H9 (cell line): ENCODE data around the gene GRM1. TPM values are rescaled to one million over a fixed set of nuclear protein-coding genes. Genes with fewer than 3 reads are reported as not detected.

ENCODE experiments used
- DNase-seq: peaks from one replicate; pipeline ENCODE4 v3.0.0-alpha.2; 2017
- H2AFZ ChIP-seq: one replicate; pipeline ENCODE4 v1.6.1; 2013; ENCODE audit warnings: mild to moderate bottlenecking, low read length, control low read depth, moderate library complexity
- H2AK5ac ChIP-seq: 2 replicates; pipeline ENCODE4 v1.6.1; 2013; ENCODE audit warnings: low read length, control low read depth, mixed read lengths; ENCODE audit not compliant: insufficient read length
- H2BK120ac ChIP-seq: one replicate; pipeline ENCODE4 v1.6.1; 2013; ENCODE audit warnings: low read depth, mild to moderate bottlenecking, low read length, control low read depth, inconsistent platforms; ENCODE audit not compliant: poor library complexity, severe bottlenecking
- H2BK12ac ChIP-seq: 2 replicates; pipeline ENCODE4 v1.6.1; 2013; ENCODE audit warnings: low read length, control low read depth, mixed read lengths, low read depth; ENCODE audit not compliant: insufficient read length
- H2BK15ac ChIP-seq: 2 replicates; pipeline ENCODE4 v1.6.1; 2013; ENCODE audit warnings: low read depth, low read length, control low read depth
- H2BK20ac ChIP-seq: one replicate; pipeline ENCODE4 v1.6.1; 2013; ENCODE audit warnings: low read depth, mild to moderate bottlenecking, low read length, control low read depth, inconsistent platforms; ENCODE audit not compliant: poor library complexity, severe bottlenecking
- H2BK5ac ChIP-seq: 2 replicates; pipeline ENCODE4 v1.6.1; 2013; ENCODE audit warnings: low read length, control low read depth, mixed read lengths; ENCODE audit not compliant: insufficient read length
- H3K14ac ChIP-seq: 2 replicates; pipeline ENCODE4 v1.6.1; 2013; ENCODE audit warnings: low read length, control low read depth; ENCODE audit not compliant: insufficient read depth
- H3K18ac ChIP-seq: 2 replicates; pipeline ENCODE4 v1.6.1; 2013; ENCODE audit warnings: low read depth, mild to moderate bottlenecking, mixed read lengths, low read length, control low read depth; ENCODE audit not compliant: insufficient read length
- H3K23ac ChIP-seq: 2 replicates; pipeline ENCODE4 v1.6.1; 2013; ENCODE audit warnings: low read length, control low read depth, mixed read lengths, low read depth; ENCODE audit not compliant: insufficient read length
- H3K23me2 ChIP-seq: 2 replicates; pipeline ENCODE4 v1.6.1; 2013; ENCODE audit warnings: low read depth, mild to moderate bottlenecking, mixed read lengths, low read length, control low read depth; ENCODE audit not compliant: insufficient read length, poor library complexity, severe bottlenecking
- H3K27ac ChIP-seq: 2 replicates; pipeline ENCODE4 v1.5.1; 2013; ENCODE audit warnings: low read length, control low read depth, mixed read lengths, low read depth; ENCODE audit not compliant: insufficient read length
- H3K27me3 ChIP-seq: 2 replicates; pipeline ENCODE4 v1.6.1; 2013; ENCODE audit warnings: low read length, control low read depth, inconsistent platforms; ENCODE audit not compliant: insufficient read depth
- H3K4ac ChIP-seq: 2 replicates; pipeline ENCODE4 v1.6.1; 2013; ENCODE audit warnings: low read depth, mild to moderate bottlenecking, control low read depth, inconsistent platforms, low read length, moderate library complexity
- H3K4me1 ChIP-seq: 2 replicates; pipeline ENCODE4 v1.6.1; 2013; ENCODE audit warnings: low read length, control low read depth, inconsistent platforms; ENCODE audit not compliant: insufficient read depth
- H3K4me2 ChIP-seq: 2 replicates; pipeline ENCODE4 v1.6.1; 2013; ENCODE audit warnings: low read length, control low read depth, mixed read lengths; ENCODE audit not compliant: insufficient read length, insufficient read depth
- H3K56ac ChIP-seq: 2 replicates; pipeline ENCODE4 v1.6.1; 2013; ENCODE audit warnings: low read depth, mild to moderate bottlenecking, mixed read lengths, low read length, control low read depth; ENCODE audit not compliant: insufficient read length
- H3K79me1 ChIP-seq: 2 replicates; pipeline ENCODE4 v1.6.1; 2013; ENCODE audit warnings: low read depth, mild to moderate bottlenecking, moderate library complexity, low read length, control low read depth, inconsistent platforms; ENCODE audit not compliant: insufficient read depth, poor library complexity, severe bottlenecking
- H3K79me2 ChIP-seq: 2 replicates; pipeline ENCODE4 v1.6.1; 2013; ENCODE audit warnings: low read length, control low read depth, inconsistent platforms; ENCODE audit not compliant: insufficient read depth
- H3K9ac ChIP-seq: 2 replicates; pipeline ENCODE4 v1.6.1; 2013; ENCODE audit warnings: low read length, control low read depth, mixed read lengths; ENCODE audit not compliant: insufficient read length; ENCODE audit errors: extremely low read depth
- H3K9me3 ChIP-seq: one replicate; pipeline ENCODE4 v1.6.1; 2013; ENCODE audit warnings: low read depth, low read length, inconsistent platforms; ENCODE audit not compliant: control insufficient read depth
- H3T11ph ChIP-seq: one replicate; pipeline ENCODE4 v1.6.1; 2013; ENCODE audit warnings: mild to moderate bottlenecking, low read length, control low read depth, inconsistent platforms
- H4K20me1 ChIP-seq: one replicate; pipeline ENCODE4 v1.6.1; 2013; ENCODE audit not compliant: control insufficient read depth, insufficient read length, insufficient read depth
- H4K5ac ChIP-seq: 2 replicates; pipeline ENCODE4 v1.6.1; 2013; ENCODE audit warnings: low read depth, mild to moderate bottlenecking, mixed read lengths, low read length, control low read depth; ENCODE audit not compliant: insufficient read length
- H4K8ac ChIP-seq: replicated peaks from 2 replicates; pipeline ENCODE4 v1.6.1; 2013; ENCODE audit warnings: low read length, control low read depth, mixed read lengths, low read depth; ENCODE audit not compliant: insufficient read length
- H4K91ac ChIP-seq: 2 replicates; pipeline ENCODE4 v1.6.1; 2013; ENCODE audit warnings: low read depth, mild to moderate bottlenecking, moderate library complexity, mixed read lengths, low read length, control low read depth; ENCODE audit not compliant: insufficient read length
- H3K27ac Mint-ChIP-seq, 3 experiments: 2 replicates in 2 of 3; 3 replicates in 1 of 3; pipeline ENCODE4 v1.8.0; 2020 to 2021; ENCODE audit warnings: mixed read lengths in 3 of 3, mild to moderate bottlenecking in 1 of 3, moderate library complexity in 1 of 3
- H3K27me3 Mint-ChIP-seq: 2 replicates; pipeline ENCODE4 v1.8.0; 2021; ENCODE audit warnings: low read depth, mild to moderate bottlenecking, moderate library complexity, mixed read lengths
- H3K36me3 Mint-ChIP-seq, 3 experiments: 2 replicates in 2 of 3; 3 replicates in 1 of 3; pipeline ENCODE4 v1.8.0; 2020 to 2021; ENCODE audit warnings: low read depth in 3 of 3, mixed read lengths in 3 of 3; ENCODE audit not compliant: insufficient read depth in 1 of 3
- H3K4me1 Mint-ChIP-seq, 2 experiments: 2 replicates each; pipeline ENCODE4 v1.8.0; 2020; ENCODE audit warnings: mixed read lengths in 2 of 2
- H3K4me3 Mint-ChIP-seq, 2 experiments: 2 replicates in 1 of 2; 3 replicates in 1 of 2; pipeline ENCODE4 v1.8.0; 2020 to 2021; ENCODE audit warnings: mild to moderate bottlenecking in 2 of 2, mixed read lengths in 2 of 2, moderate library complexity in 1 of 2
- H3K9me3 Mint-ChIP-seq, 2 experiments: 2 replicates in 1 of 2; 3 replicates in 1 of 2; pipeline ENCODE4 v1.8.0; 2020; ENCODE audit warnings: mild to moderate bottlenecking in 2 of 2, mixed read lengths in 2 of 2, moderate library complexity in 1 of 2
- WGBS: extraction: QIAGEN DNeasy Blood & Tissue Kit; methylation state at CpG from one replicate; pipeline ENCODE4 v1.1.7; 2013; ENCODE audit warnings: missing lambda C conversion rate, low lambda C conversion rate, mixed read lengths; ENCODE audit not compliant: insufficient read length; ENCODE audit errors: extremely low coverage; 5-methylcytosine and 5-hydroxymethylcytosine counted together
- total RNA-seq: library from RNA; stranded (reverse); gene quantifications from 2 replicates; pipeline ENCODE4 v1.2.1, GENCODE V29; 2021
- TF ChIP-seq, protein P1 (sequence below): fragments of 200-600 bp; sonication (generic); conservative IDR thresholded peaks from 3 replicates; pipeline ENCODE4 v1.8.0; 2021; ENCODE audit warnings: antibody characterized with exemption, mild to moderate bottlenecking

Gene GRM1
- total RNA-seq, 1 experiment from 2014 or later, result 0.39 TPM

DNA sequence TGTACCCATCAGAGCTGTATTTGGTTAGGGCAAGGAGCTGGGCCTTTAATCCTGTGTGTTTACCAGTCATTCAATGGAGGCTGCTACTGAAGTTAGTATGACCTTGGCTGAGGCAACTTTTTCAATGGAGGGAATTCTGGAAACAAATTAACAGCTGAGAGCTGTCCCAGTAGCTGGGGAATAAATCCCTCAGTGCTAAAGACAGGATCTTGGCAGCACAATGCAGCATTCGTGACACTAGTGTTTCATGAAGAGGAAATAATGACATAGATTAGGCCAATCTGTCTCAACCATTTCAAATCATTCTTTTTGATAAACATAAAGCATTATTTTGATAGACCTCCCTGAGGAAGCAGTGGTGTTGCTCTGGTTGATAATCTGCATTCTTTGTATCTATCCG is 42.9 kb downstream of the GRM1 start:
- H4K91ac ChIP-seq, result no peak overlapping the region
- no peak overlapping the region for H4K5ac ChIP-seq
- H3K27me3 Mint-ChIP-seq, result no peaks in the 10 kb centered on the region
- peaks cover 3 to 5% of the 10 kb centered on the region in 2 experiments; a peak in 3 of 4 replicates for H3K4me1 Mint-ChIP-seq
- H3K23ac ChIP-seq, result no peak overlapping the region
- H3K4me2 ChIP-seq, result no peak overlapping the region
- no peak overlapping the region for H3T11ph ChIP-seq
- H3K36me3 Mint-ChIP-seq, result no peaks in the 10 kb centered on the region
- no peak overlapping the region for H3K56ac ChIP-seq
- H2BK20ac ChIP-seq, result no peak overlapping the region
- no peaks in the 10 kb centered on the region for H3K23me2 ChIP-seq
- H3K9me3 ChIP-seq, result no peaks in the 10 kb centered on the region
- DNase-seq, result no peak
- peaks cover 0 to 3% of the 10 kb centered on the region in 2 experiments; a peak in 1 of 5 replicates for H3K9me3 Mint-ChIP-seq
- no peak overlapping the region for H3K14ac ChIP-seq
- TF ChIP-seq, protein P1, sequence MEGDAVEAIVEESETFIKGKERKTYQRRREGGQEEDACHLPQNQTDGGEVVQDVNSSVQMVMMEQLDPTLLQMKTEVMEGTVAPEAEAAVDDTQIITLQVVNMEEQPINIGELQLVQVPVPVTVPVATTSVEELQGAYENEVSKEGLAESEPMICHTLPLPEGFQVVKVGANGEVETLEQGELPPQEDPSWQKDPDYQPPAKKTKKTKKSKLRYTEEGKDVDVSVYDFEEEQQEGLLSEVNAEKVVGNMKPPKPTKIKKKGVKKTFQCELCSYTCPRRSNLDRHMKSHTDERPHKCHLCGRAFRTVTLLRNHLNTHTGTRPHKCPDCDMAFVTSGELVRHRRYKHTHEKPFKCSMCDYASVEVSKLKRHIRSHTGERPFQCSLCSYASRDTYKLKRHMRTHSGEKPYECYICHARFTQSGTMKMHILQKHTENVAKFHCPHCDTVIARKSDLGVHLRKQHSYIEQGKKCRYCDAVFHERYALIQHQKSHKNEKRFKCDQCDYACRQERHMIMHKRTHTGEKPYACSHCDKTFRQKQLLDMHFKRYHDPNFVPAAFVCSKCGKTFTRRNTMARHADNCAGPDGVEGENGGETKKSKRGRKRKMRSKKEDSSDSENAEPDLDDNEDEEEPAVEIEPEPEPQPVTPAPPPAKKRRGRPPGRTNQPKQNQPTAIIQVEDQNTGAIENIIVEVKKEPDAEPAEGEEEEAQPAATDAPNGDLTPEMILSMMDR, result no peak
- no peak overlapping the region for H3K27ac Mint-ChIP-seq
- H3K4me1 ChIP-seq, result no peaks in the 10 kb centered on the region
- H4K8ac ChIP-seq, result no peak overlapping the region
- H3K79me2 ChIP-seq, result no peaks in the 10 kb centered on the region
- H4K20me1 ChIP-seq, result no peaks in the 10 kb centered on the region
- H2AK5ac ChIP-seq, result no peak overlapping the region
- H3K27me3 ChIP-seq, result 0 out of 2 replicates have a peak, but pooled peaks cover 2% of the 10 kb centered on the region
- H3K9ac ChIP-seq, result no peak overlapping the region
- H3K4me3 Mint-ChIP-seq, result no peak overlapping the region
- WGBS, result no CpG with 5 or more reads among the region's 2 CpGs
- no peak overlapping the region for H2BK5ac ChIP-seq
- H2BK15ac ChIP-seq, result no peak overlapping the region
- H3K27ac ChIP-seq, result no peak overlapping the region
- H2BK120ac ChIP-seq, result no peak overlapping the region
- H2AFZ ChIP-seq, result no peak overlapping the region
- H2BK12ac ChIP-seq, result no peak overlapping the region
- H3K4ac ChIP-seq, result no peak overlapping the region
- no peaks in the 10 kb centered on the region for H3K79me1 ChIP-seq
- H3K18ac ChIP-seq, result no peak overlapping the region
